Activated T-helper 2 cell treated with anti-CD3 and anti-CD28 coated beads, Interferon-gamma antibody, Interleukin-2, Interleukin-4, amounts not matched to agents 10 μg/mL and 5 μg/mL and 100 μg/mL, durations not matched to agents 14 hours and 24 hours and 36 hours (primary cell): ENCODE results near the gene GPRC5C. TPM values are rescaled to one million over a fixed set of nuclear protein-coding genes. Genes with fewer than 3 reads are reported as not detected.
"Not testable (repeated sequence)": the region's sequence is repeated elsewhere in the genome, so short reads cannot be mapped to it uniquely, and the experiment has no call there.

Experiments
- DNase-seq: peaks from one replicate; pipeline ENCODE4 v3.0.0; 2021; ENCODE audit warnings: low spot score
- H3K27ac Mint-ChIP-seq: one replicate; pipeline ENCODE4 v1.8.0; 2021; ENCODE audit warnings: mixed read lengths
- H3K27me3 Mint-ChIP-seq: one replicate; pipeline ENCODE4 v1.8.0; 2021; ENCODE audit warnings: low read depth, mixed read lengths
- H3K36me3 Mint-ChIP-seq: one replicate; pipeline ENCODE4 v1.8.0; 2021; ENCODE audit warnings: low read depth, mixed read lengths
- H3K4me1 Mint-ChIP-seq: one replicate; pipeline ENCODE4 v1.8.0; 2021; ENCODE audit warnings: low read depth, mixed read lengths
- H3K4me3 Mint-ChIP-seq: one replicate; pipeline ENCODE4 v1.8.0; 2021; ENCODE audit warnings: low read depth, mild to moderate bottlenecking, moderate library complexity, mixed read lengths
- H3K9me3 Mint-ChIP-seq: one replicate; pipeline ENCODE4 v1.8.0; 2021; ENCODE audit warnings: mixed read lengths
- intact Hi-C: fragments of 100-400 bp; cut with micrococcal nuclease; formaldehyde crosslinking; loops from one replicate; pipeline ENCODE4 v1.15.1; 2023
- total RNA-seq: library from RNA; stranded (reverse); gene quantifications from 2 replicates; pipeline ENCODE4 v1.2.3, GENCODE V29; 2022

The GPRC5C gene
- total RNA-seq, 1 donor from 2014 or later: 0.89 TPM

- Mint-ChIP-seq H3K4me1 (no peaks in the 10 kb centered on the region), H3K4me3 (no peak overlapping the region), H3K9me3 (no peaks in the 10 kb centered on the region), H3K27me3 (peaks cover 10% of the 10 kb centered on the region), H3K27ac (no peak overlapping the region), H3K36me3 (no peaks in the 10 kb centered on the region)
- intact Hi-C loops: no loop called here
- no peak for DNase-seq
Measured at GRCh38 chr17:74394275-74394950, 37.5 kb upstream of the GPRC5C start.

DNA sequence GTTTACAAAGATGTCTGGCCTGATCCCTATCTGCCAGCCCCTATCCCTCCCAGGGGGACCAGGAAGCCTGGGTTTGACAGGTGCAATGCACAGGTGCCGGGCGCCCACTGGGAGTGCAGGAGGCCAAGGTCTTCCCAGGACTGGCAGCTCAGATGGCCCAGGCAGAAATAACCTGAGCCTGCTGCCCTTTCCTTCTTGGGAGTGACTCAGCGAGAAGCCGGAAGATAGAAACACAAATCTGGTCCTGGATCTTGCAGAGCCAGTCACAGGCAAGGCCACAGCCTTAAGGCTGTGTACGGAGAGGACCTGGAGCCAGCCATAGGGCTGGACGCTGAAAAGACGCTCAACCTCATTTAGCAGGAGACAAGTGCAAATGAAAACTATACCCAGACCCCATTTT, 36.9 kb upstream of the GPRC5C start:
- no peaks in the 10 kb centered on the region for H3K9me3 Mint-ChIP-seq
- H3K27ac Mint-ChIP-seq: no peak overlapping the region
- intact Hi-C loops: no loop called here
- H3K4me3 Mint-ChIP-seq: no peak overlapping the region
- no peak for DNase-seq
- H3K36me3 Mint-ChIP-seq: no peaks in the 10 kb centered on the region
- H3K4me1 Mint-ChIP-seq: no peaks in the 10 kb centered on the region
- peaks cover 7% of the 10 kb centered on the region for H3K27me3 Mint-ChIP-seq

DNA sequence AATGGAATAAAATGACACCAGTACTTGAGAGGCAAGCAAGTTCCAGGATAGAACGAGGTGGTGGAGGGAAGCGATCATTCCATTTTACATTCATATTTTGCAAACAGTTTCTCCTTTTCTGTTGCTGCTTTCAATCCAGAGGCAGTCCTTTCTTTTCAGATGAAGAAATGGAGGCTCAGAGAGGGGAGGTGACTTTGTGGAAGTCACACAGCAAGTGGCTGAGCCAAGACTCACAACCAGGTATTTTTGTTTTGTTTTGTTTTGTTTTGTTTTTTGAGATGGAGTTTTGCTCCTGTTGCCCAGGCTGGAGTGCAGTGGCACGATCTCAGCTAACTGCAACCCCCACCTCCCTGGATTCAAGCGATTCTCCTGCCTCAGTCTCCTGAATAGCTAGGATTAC, 35.3 kb upstream of the GPRC5C start:
- no peaks in the 10 kb centered on the region for H3K36me3 Mint-ChIP-seq
- DNase-seq: no peak
- no peaks in the 10 kb centered on the region for H3K4me1 Mint-ChIP-seq
- peaks cover 6% of the 10 kb centered on the region for H3K27me3 Mint-ChIP-seq
- H3K9me3 Mint-ChIP-seq: no peaks in the 10 kb centered on the region
- H3K4me3 Mint-ChIP-seq: no peak overlapping the region
- no peak overlapping the region for H3K27ac Mint-ChIP-seq
- intact Hi-C loops: no loop called here

DNA sequence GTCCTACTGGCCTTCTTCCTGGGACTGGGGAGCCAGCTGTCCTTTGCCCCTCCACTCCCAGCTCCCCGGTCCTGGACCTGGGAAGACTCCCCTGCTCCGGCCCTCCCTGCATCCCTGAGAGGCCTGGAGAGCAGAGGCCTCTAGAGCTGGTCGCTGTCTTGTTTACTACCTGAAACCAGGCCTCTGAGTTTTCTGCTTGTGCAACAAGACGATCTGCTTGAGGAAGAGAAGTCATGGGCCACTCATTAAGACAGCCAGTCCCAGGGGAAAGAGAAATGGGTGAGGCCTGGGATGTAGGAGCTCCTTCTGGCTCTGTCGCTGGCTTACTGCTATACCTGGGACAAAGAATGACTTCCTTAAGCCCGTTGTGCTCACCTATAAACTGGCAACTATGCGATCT, 29.8 kb upstream of the GPRC5C start:
- intact Hi-C loops: no loop called here
- Mint-ChIP-seq H3K9me3 (no peaks in the 10 kb centered on the region), H3K36me3 (no peaks in the 10 kb centered on the region), H3K4me3 (no peak overlapping the region), H3K27me3 (peaks cover 4% of the 10 kb centered on the region), H3K4me1 (no peaks in the 10 kb centered on the region), H3K27ac (no peak overlapping the region)
- DNase-seq: no peak

GRCh38 chr17:74403512-74404137, 28.3 kb upstream of the GPRC5C start:
- no peaks in the 10 kb centered on the region for H3K9me3 Mint-ChIP-seq
- intact Hi-C loops: no loop called here
- H3K27ac Mint-ChIP-seq: no peak overlapping the region
- no peak overlapping the region for H3K4me3 Mint-ChIP-seq
- no peak for DNase-seq
- peaks cover 4% of the 10 kb centered on the region for H3K27me3 Mint-ChIP-seq
- H3K36me3 Mint-ChIP-seq: no peaks in the 10 kb centered on the region
- H3K4me1 Mint-ChIP-seq: no peaks in the 10 kb centered on the region

GRCh38 chr17:74404218-74404617, 27.7 kb upstream of the GPRC5C start:
- Mint-ChIP-seq H3K36me3 (no peaks in the 10 kb centered on the region), H3K27me3 (peaks cover 4% of the 10 kb centered on the region), H3K9me3 (no peaks in the 10 kb centered on the region), H3K27ac (no peak overlapping the region), H3K4me1 (no peaks in the 10 kb centered on the region), H3K4me3 (no peak overlapping the region)
- intact Hi-C loops: no loop called here
- DNase-seq: no peak

DNA sequence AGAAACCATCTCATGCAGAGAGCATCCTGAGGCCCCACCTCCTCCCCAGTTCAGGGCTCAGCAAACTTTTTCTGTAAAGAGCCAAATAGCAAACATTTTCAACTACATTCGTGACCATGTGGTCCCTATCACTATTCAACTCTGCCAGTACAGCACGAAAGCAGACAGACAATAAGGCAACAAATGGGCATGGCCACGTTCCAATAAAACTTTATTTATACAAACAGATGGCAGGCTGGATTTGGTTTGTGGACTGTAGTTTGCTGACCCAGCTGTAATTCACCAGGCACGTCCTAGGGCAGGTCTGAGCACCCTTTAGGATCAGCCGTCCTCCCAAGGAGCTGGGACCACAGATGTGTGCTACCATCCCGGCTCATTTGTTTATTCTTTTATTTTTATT, 27.1 kb upstream of the GPRC5C start:
- no peak overlapping the region for H3K27ac Mint-ChIP-seq
- H3K27me3 Mint-ChIP-seq: peaks cover 4% of the 10 kb centered on the region
- no peaks in the 10 kb centered on the region for H3K36me3 Mint-ChIP-seq
- intact Hi-C loops: no loop called here
- no peaks in the 10 kb centered on the region for H3K4me1 Mint-ChIP-seq
- H3K4me3 Mint-ChIP-seq: no peak overlapping the region
- no peak for DNase-seq
- no peaks in the 10 kb centered on the region for H3K9me3 Mint-ChIP-seq

GRCh38 chr17:74405311-74405710, 26.6 kb upstream of the GPRC5C start:
- H3K36me3 Mint-ChIP-seq, H3K27me3 Mint-ChIP-seq, H3K9me3 Mint-ChIP-seq, H3K4me3 Mint-ChIP-seq, DNase-seq, H3K27ac Mint-ChIP-seq, H3K4me1 Mint-ChIP-seq, intact Hi-C loops: not testable (repeated sequence)

GRCh38 chr17:74407384-74407783, 24.5 kb upstream of the GPRC5C start:
- Mint-ChIP-seq H3K4me3 (no peak overlapping the region), H3K36me3 (no peaks in the 10 kb centered on the region), H3K27me3 (peaks cover 2% of the 10 kb centered on the region), H3K27ac (no peak overlapping the region), H3K9me3 (no peaks in the 10 kb centered on the region), H3K4me1 (no peaks in the 10 kb centered on the region)
- DNase-seq: no peak
- intact Hi-C loops: no loop called here

GRCh38 chr17:74408262-74408661, 23.6 kb upstream of the GPRC5C start:
- Mint-ChIP-seq H3K27me3 (peaks cover 2% of the 10 kb centered on the region), H3K4me1 (no peaks in the 10 kb centered on the region), H3K9me3 (no peaks in the 10 kb centered on the region), H3K4me3 (no peak overlapping the region), H3K27ac (no peak overlapping the region), H3K36me3 (no peaks in the 10 kb centered on the region)
- intact Hi-C loops: no loop called here
- no peak for DNase-seq

DNA sequence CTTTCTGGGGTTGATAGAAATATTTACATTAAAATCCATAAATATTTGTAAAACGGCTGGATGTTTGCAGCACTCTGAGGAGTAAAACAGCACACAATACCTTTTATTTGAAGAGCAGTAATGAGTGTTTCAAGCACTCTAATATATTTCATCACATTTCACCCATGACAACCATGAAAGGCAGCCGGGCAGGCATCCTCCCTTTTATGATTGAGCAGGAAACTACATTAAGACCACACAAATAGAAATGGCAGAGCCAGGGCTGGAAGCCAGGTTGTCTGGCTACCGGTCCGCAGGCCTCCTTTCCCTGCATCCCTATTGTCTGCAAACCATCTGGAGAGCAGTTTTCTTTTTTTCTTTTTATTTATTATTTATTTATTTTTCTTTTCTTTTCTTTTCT, 23.1 kb upstream of the GPRC5C start:
- Mint-ChIP-seq H3K4me1 (no peaks in the 10 kb centered on the region), H3K9me3 (no peaks in the 10 kb centered on the region), H3K27ac (no peak overlapping the region), H3K27me3 (peaks cover 2% of the 10 kb centered on the region), H3K4me3 (no peak overlapping the region), H3K36me3 (no peaks in the 10 kb centered on the region)
- intact Hi-C loops: no loop called here
- DNase-seq: no peak

DNA sequence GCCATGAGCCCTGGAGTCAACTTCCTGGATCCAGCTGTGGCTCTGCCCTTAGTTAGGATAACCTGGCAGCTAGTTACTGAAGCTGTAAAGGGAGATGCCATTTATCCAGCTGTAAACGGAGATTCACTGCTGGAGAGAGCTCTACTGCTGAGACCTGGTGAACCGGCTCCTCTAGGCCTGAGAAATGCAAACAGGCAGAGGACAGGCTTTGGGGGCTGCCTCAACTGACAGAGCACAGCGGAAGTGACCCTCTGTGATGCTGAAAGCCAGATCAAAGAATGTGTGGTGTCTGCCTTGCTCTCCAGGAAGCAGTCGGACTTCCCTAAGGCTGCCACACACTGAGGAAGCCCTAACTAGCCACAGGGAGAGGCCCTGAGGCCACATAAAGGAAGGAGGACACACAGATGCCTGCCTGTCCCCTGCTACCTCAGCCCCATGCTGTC, 21.9 kb upstream of the GPRC5C start:
- Mint-ChIP-seq H3K27ac (no peak overlapping the region), H3K36me3 (no peaks in the 10 kb centered on the region), H3K27me3 (peaks cover 2% of the 10 kb centered on the region), H3K4me3 (no peak overlapping the region), H3K4me1 (no peaks in the 10 kb centered on the region), H3K9me3 (no peaks in the 10 kb centered on the region)
- no peak for DNase-seq
- intact Hi-C loops: no loop called here

GRCh38 chr17:74412581-74412980, 19.3 kb upstream of the GPRC5C start:
- Mint-ChIP-seq H3K4me1 (peaks cover 4% of the 10 kb centered on the region), H3K9me3 (no peaks in the 10 kb centered on the region), H3K27ac (no peak overlapping the region), H3K36me3 (no peaks in the 10 kb centered on the region), H3K27me3 (peaks cover 2% of the 10 kb centered on the region), H3K4me3 (no peak overlapping the region)
- DNase-seq: no peak
- intact Hi-C loops: no loop called here
